ENCODE data around the gene PTPRA.

GRCh38 chr20:3071610-3072529, 198.6 kb downstream of the PTPRA start, which contains the start of gene OXT:
- TF ChIP-seq CTCF (IDR thresholded peaks at IDR 0.05) (no peak), POLR2A (IDR thresholded peaks at IDR 0.05) (peak in 1 of 2 donors; percentile 13), EP300 (IDR thresholded peaks at IDR 0.05) (no peak), POLR2AphosphoS5 (IDR thresholded peaks at IDR 0.05) (no peak)
